HCT116 (cell line): ENCODE data around the gene NXF3. TPM values are rescaled to one million over a fixed set of nuclear protein-coding genes. Genes with fewer than 3 reads are reported as not detected.

ENCODE experiments used
- ATAC-seq: fragments of 200-7000 bp; cut with Tn5 transposase; 2 replicates; pipeline ENCODE4 v1.9.1; 2020; ENCODE audit warnings: mild to moderate bottlenecking, moderate library complexity
- BruUV-seq: library from RNA; stranded (reverse); fragments of 400-500 nt; replicated peaks from 2 replicates; lab custom pipeline; 2021; lab: Mats Ljungman, UMichigan
- CTCF ChIA-PET: fragments of 300-600 bp; sonication (Branson Sonifier 250); formaldehyde crosslinking; loops from one replicate; lab custom pipeline; 2021; ENCODE audit warnings: antibody characterized with exemption; lab: Charles Lee
- POLR2A ChIA-PET: fragments of 300-600, 350-600 bp; sonication (Branson Sonifier 250); formaldehyde crosslinking; loops from one replicate; lab custom pipeline; 2021; ENCODE audit warnings: antibody characterized with exemption; lab: Charles Lee
- RAD21 ChIA-PET, 2 experiments: fragments of 300-600 bp; sonication (Branson Sonifier 250); formaldehyde crosslinking; loops; one replicate each; lab custom pipeline; 2023; ENCODE audit warnings: low total read pairs in 2 of 2; ENCODE audit not compliant: uncharacterized antibody in 2 of 2, unreplicated experiment in 2 of 2, low non-redundant PET in 1 of 2; lab: Charles Lee
- DNase-seq: peaks from one replicate; pipeline ENCODE4 v3.0.0-alpha.2; 2010; ENCODE audit warnings: low read depth, low spot score
- H2AFZ ChIP-seq: fragments of 200-600 bp; shearing (Covaris generic), sonication (generic); 2 replicates; pipeline ENCODE4 v1.6.1; 2017; ENCODE audit warnings: low read depth, mixed run types, mixed read lengths, antibody characterized with exemption, low read length; ENCODE audit not compliant: poor library complexity, severe bottlenecking
- H3K27ac ChIP-seq: 2 replicates; pipeline ENCODE4 v1.5.1; 2012; ENCODE audit warnings: low read depth, low read length
- H3K27me3 ChIP-seq: fragments of 200-600 bp; sonication (generic); 2 replicates; pipeline ENCODE4 v1.6.1; 2016; ENCODE audit warnings: mixed run types, low read length, mixed read lengths; ENCODE audit not compliant: insufficient read depth
- H3K36me3 ChIP-seq, 2 experiments: fragments of 200-500 bp in 1 of 2; fragments of 200-600 bp in 1 of 2; sonication (Bioruptor generic) in 1 of 2; sonication (generic) in 1 of 2; 2 replicates each; pipeline versions ENCODE4 v1.5.1 to v1.6.1; 2014 to 2016; ENCODE audit warnings: low read length in 2 of 2, inconsistent platforms in 1 of 2, mixed read lengths in 1 of 2, mixed run types in 1 of 2; ENCODE audit not compliant: insufficient read depth in 2 of 2, control insufficient read depth in 1 of 2
- H3K4me1 ChIP-seq, 2 experiments: fragments of 200-600 bp in 1 of 2; sonication (generic) in 1 of 2; 2 replicates each; pipeline versions ENCODE4 v1.5.1 to v1.6.1; 2012 to 2017; ENCODE audit warnings: low read length in 2 of 2, inconsistent platforms in 1 of 2, mild to moderate bottlenecking in 1 of 2, mixed read lengths in 1 of 2, mixed run types in 1 of 2, moderate library complexity in 1 of 2; ENCODE audit not compliant: insufficient read depth in 2 of 2, control insufficient read depth in 1 of 2
- H3K4me2 ChIP-seq: fragments of 200-600 bp; sonication (generic); 2 replicates; pipeline ENCODE4 v1.6.1; 2017; ENCODE audit warnings: mixed run types, low read length, mixed read lengths
- H3K4me3 ChIP-seq, 2 experiments: fragments of 200-600 bp in 1 of 2; sonication (generic) in 1 of 2; replicated peaks in 1 of 2; 2 replicates each; pipeline ENCODE4 v1.5.1; 2011 to 2016; ENCODE audit warnings: low read length in 2 of 2, control low read depth in 1 of 2, low read depth in 1 of 2, mild to moderate bottlenecking in 1 of 2, mixed read lengths in 1 of 2, mixed run types in 1 of 2
- H3K79me2 ChIP-seq: fragments of 200-600 bp; sonication (generic); 2 replicates; pipeline ENCODE4 v1.6.1; 2017; ENCODE audit warnings: mild to moderate bottlenecking, mixed run types, low read length, moderate library complexity, mixed read lengths; ENCODE audit not compliant: insufficient read depth
- H3K9ac ChIP-seq: fragments of 200-600 bp; sonication (generic); 2 replicates; pipeline ENCODE4 v1.6.1; 2016; ENCODE audit warnings: low read length, mixed read lengths
- H3K9me2 ChIP-seq: fragments of 200-600 bp; sonication (generic), shearing (Covaris generic); 2 replicates; pipeline ENCODE4 v1.6.1; 2017; ENCODE audit warnings: mixed run types, mild to moderate bottlenecking, moderate library complexity; ENCODE audit not compliant: insufficient read depth
- H3K9me3 ChIP-seq, 2 experiments: fragments of 200-500 bp in 1 of 2; fragments of 200-600 bp in 1 of 2; sonication (Bioruptor generic) in 1 of 2; sonication (generic) in 1 of 2; 2 replicates each; pipeline ENCODE4 v1.6.1; 2014 to 2017; ENCODE audit warnings: low read length in 2 of 2, mixed read lengths in 2 of 2, inconsistent platforms in 1 of 2, low read depth in 1 of 2, mild to moderate bottlenecking in 1 of 2, mixed run types in 1 of 2, moderate library complexity in 1 of 2; ENCODE audit not compliant: control insufficient read depth in 1 of 2, insufficient read depth in 1 of 2
- H4K20me1 ChIP-seq: fragments of 200-600 bp; sonication (generic), shearing (Covaris generic); 2 replicates; pipeline ENCODE4 v1.6.1; 2017; ENCODE audit warnings: mixed run types, mild to moderate bottlenecking, moderate library complexity; ENCODE audit not compliant: insufficient read depth
- EGR1 ChIP-seq: IDR thresholded peaks from 2 replicates; pipeline ENCODE4 v1.6.1; 2012; ENCODE audit warnings: low read depth
- EZH2 ChIP-seq: fragments of 200-600 bp; sonication (generic); IDR thresholded peaks from 2 replicates; pipeline ENCODE4 v1.6.1; 2017; ENCODE audit warnings: antibody characterized with exemption, mixed run types
- EZH2phosphoT487 ChIP-seq: fragments of 200-600 bp; IDR thresholded peaks from 2 replicates; pipeline ENCODE4 v1.6.1; 2018; ENCODE audit warnings: antibody characterized with exemption, borderline replicate concordance
- FOSL1 ChIP-seq: IDR thresholded peaks from 2 replicates; pipeline ENCODE4 v1.6.1; 2012; ENCODE audit warnings: low read depth
- POLR2AphosphoS5 ChIP-seq: IDR thresholded peaks from 2 replicates; pipeline ENCODE4 v1.6.1; 2011; ENCODE audit warnings: mild to moderate bottlenecking, low read depth, low read length, moderate library complexity
- REST ChIP-seq: IDR thresholded peaks from 2 replicates; pipeline ENCODE4 v1.6.1; 2012; ENCODE audit warnings: low read depth
- SIN3A ChIP-seq: IDR thresholded peaks from 2 replicates; pipeline ENCODE4 v1.6.1; 2012; ENCODE audit warnings: low read depth
- SRF ChIP-seq: IDR thresholded peaks from 2 replicates; pipeline ENCODE4 v1.6.1; 2012; ENCODE audit warnings: low read depth
- YY1 ChIP-seq: IDR thresholded peaks from 2 replicates; pipeline ENCODE4 v1.6.1; 2011; ENCODE audit warnings: low read length, low read depth, moderate library complexity, mild to moderate bottlenecking; ENCODE audit not compliant: insufficient replicate concordance; ENCODE audit errors: extremely low read depth
- ZBTB33 ChIP-seq: IDR thresholded peaks from 2 replicates; pipeline ENCODE4 v1.6.1; 2011; ENCODE audit warnings: mild to moderate bottlenecking, low read length, moderate library complexity; ENCODE audit not compliant: insufficient replicate concordance; ENCODE audit errors: extremely low read depth
- ZNF274 ChIP-seq: fragments of 200-500 bp; sonication (Bioruptor generic); IDR thresholded peaks from 2 replicates; pipeline ENCODE4 v1.6.1; 2014; ENCODE audit warnings: mild to moderate bottlenecking, low read depth, low read length, inconsistent platforms
- intact Hi-C: fragments of 100-400 bp; cut with micrococcal nuclease; formaldehyde crosslinking; loops from 2 replicates; pipeline ENCODE4 v1.10.0; 2022
- total RNA-seq: library from RNA; stranded (reverse); gene quantifications from one replicate; pipeline ENCODE4 v1.2.1, GENCODE V29; 2021; ENCODE audit not compliant: unreplicated experiment
- TF ChIP-seq, protein P1 (sequence below): IDR thresholded peaks from 2 replicates; pipeline ENCODE4 v1.6.1; 2012

NXF3 gene
- total RNA-seq, 1 experiment from 2014 or later = 0.25 TPM

DNA sequence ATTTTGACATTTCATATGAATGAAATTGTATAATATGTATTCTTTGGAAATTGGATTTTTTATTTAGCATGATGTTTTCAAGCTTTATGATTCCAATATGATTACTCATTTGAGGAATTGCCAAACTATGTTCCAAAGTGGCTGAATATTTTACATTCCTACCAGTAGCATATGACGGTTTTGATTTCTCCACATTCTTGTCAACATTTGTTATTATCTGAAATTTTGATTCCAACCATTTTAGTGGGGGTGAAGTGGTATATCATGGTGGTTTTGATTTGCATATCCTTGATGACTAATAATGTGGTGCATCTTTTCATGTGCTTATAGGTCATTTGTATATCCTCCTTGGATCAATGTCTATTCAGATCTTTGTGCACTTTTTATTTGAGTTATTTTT lies 26.3 kb downstream of the NXF3 start:
- no peak for DNase-seq
- intact Hi-C loops = no loop called here
- BruUV-seq = no TSS peak
- Histone ChIP-seq H3K4me3 (no peak overlapping the region), H3K36me3 (no peaks in the 10 kb centered on the region), H3K9me2 (no peaks in the 10 kb centered on the region), H3K79me2 (no peaks in the 10 kb centered on the region), H2AFZ (no peak overlapping the region), H3K27ac (no peak overlapping the region), H3K9ac (no peak overlapping the region), H3K4me1 (no peaks in the 10 kb centered on the region), H3K9me3 (no peaks in the 10 kb centered on the region), H4K20me1 (no peaks in the 10 kb centered on the region), H3K27me3 (no peaks in the 10 kb centered on the region), H3K4me2 (no peak overlapping the region)
- no peak for ATAC-seq
- ChIA-PET POLR2A (no interaction called here), CTCF (no interaction called here), RAD21 (no interaction called here)
- TF ChIP-seq YY1 (no peak), EZH2phosphoT487 (no peak), REST (no peak), SRF (no peak)

DNA sequence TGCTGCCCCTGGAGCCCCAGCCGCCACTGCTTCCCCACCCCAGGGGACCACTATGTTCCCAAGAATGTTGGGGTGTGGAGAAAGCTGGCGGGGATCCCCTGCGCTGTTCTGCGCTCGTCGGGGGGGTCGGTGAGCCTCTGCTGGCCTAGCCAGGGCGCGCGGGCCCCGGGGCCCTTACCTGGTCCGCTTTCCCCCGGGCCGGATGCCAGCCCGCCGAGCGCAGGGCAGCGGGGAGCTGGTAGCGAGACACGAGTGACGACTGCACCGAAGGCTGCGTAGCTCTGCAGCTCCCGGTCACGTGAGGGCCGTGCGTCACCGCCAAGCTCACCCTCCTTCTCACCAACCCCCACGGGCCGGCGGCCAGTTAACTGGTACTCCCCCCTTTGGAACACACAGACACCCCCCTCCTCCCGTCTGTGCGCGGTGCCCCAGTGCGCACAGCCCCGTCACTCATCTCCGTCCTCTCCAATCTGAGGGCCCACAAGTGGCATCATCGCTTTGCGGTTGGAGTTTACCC lies 29.0 kb downstream of the NXF3 start, which contains the start of gene BEX1:
TSS of gene BEX1 (minus strand) at position 254 of the 517 bp plus-strand sequence. CDS start 897 bp downstream, outside the sequence.
- DNase-seq (no peak), ATAC-seq (no peak)
- Histone ChIP-seq H3K9me3 (no peaks in the 10 kb centered on the region), H3K27me3 (no peaks in the 10 kb centered on the region), H3K4me3 (no peak within 1 kb of the TSS), H3K79me2 (no peaks in the 10 kb centered on the region), H4K20me1 (no peaks in the 10 kb centered on the region), H3K4me2 (no peak within 1 kb of the TSS), H3K27ac (no peak within 1 kb of the TSS), H3K9me2 (no peaks in the 10 kb centered on the region), H3K4me1 (no peaks in the 10 kb centered on the region), H2AFZ (no peak within 1 kb of the TSS), H3K9ac (no peak within 1 kb of the TSS), H3K36me3 (no peaks in the 10 kb centered on the region)
- RAD21 ChIA-PET = no interaction called here
- POLR2A ChIA-PET = no interaction called here
- CTCF ChIA-PET = no interaction called here
- no TSS peak for BruUV-seq
- TF ChIP-seq, protein P1, sequence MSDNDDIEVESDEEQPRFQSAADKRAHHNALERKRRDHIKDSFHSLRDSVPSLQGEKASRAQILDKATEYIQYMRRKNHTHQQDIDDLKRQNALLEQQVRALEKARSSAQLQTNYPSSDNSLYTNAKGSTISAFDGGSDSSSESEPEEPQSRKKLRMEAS = no peak
- TF ChIP-seq EGR1 = no peak
- no peak for TF ChIP-seq SIN3A
- no peak for TF ChIP-seq ZNF274
- TF ChIP-seq EZH2 = no peak
- TF ChIP-seq FOSL1 = no peak
- TF ChIP-seq POLR2AphosphoS5 = no peak
- no peak for TF ChIP-seq ZBTB33
- intact Hi-C loops = no loop called here
